ENCODE results near the gene SRSF10. TPM values are rescaled to one million over a fixed set of nuclear protein-coding genes. Genes with fewer than 3 reads are reported as not detected.
A peak's percentile ranks its signal among the peaks of the same experiment; 100 is the strongest.

The SRSF10 gene
- total and polyA plus RNA-seq, 2 experiments from 2014 or later = 196 to 275 TPM

DNA sequence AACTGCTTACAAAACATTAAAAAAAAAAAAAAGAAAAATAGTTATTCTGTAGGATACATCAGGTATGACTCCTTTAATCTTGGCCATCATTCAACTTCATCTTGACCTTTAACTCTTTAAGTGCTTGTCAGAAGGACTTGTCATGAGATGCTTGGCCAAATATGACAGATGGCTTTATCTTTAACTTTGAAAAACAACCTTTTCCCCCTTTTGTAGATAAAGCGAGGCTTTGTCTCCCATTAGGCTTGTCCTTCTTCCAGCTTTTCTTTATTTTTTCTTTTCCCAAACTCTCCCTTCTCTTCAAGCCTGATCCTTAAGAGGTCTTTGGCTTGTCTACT is 2.3 kb downstream of the SRSF10 start (continued):
- TF ChIP-seq ZNF114 (CRISPR knock-in tag; IDR thresholded peaks at IDR 0.05) = no peak

DNA sequence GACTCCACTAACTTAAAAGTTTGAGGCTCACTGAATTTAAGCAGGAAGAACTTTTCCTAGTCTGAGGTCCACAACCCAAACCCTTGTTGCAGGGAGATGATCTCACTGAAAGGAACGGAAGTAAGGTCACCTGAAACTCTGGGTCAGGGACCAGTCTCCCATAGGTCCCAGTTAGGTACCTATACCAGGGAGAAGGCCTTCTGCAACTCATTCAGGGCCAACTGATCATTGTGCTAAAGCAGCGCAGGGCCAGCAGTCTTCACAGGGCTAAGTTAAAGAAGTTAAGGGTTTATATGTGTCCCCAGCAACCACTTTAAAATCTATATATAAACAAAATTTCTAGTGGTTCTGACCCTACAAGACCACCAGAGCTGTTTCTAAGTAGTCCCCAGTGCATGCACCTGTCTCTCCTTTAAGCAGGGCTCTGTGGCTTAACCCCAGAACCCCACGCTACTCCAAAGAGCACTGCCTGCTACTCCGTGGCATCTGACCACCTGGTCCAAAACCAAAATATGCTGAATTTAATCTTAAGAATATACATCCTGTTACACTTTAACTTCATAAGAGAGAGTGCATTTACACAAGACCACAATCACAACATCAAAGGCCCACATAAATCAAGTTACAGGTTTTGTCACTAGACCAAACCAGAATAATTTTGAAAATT is 2.8 kb downstream of the SRSF10 start:
- peak overlapping the region; percentile 97 for H3K4me3 Mint-ChIP-seq
- Histone ChIP-seq H3K4me1 (ENCODE audit: insufficient read depth) (peaks cover 31% of the 10 kb centered on the region), H2AFZ (no peak overlapping the region), H4K20me1 (replicated peaks; ENCODE audit: insufficient read depth) (peaks cover 67% of the 10 kb centered on the region), H3K4me3 (peak overlapping the region; percentile 69), H3K79me2 (replicated peaks; ENCODE audit: insufficient read depth) (peaks cover 78% of the 10 kb centered on the region), H3K36me3 (ENCODE audit: insufficient read depth) (peaks cover 35% of the 10 kb centered on the region), H3K9me2 (ENCODE audit: insufficient read depth) (no peaks in the 10 kb centered on the region), H3K27ac (ENCODE audit: low read depth) (no peak overlapping the region), H3K4me2 (peak overlapping the region; percentile 89), H3K27me3 (ENCODE audit: insufficient read depth) (no peaks in the 10 kb centered on the region), H3F3A (replicated peaks; ENCODE audit: low read depth) (no peaks in the 10 kb centered on the region; the same call in 1 of the 2 replicates)
- peaks cover 70% of the 10 kb centered on the region for H3K36me3 Mint-ChIP-seq (ENCODE audit: low read depth)
- ATAC-seq = no peak
- no peaks in the 10 kb centered on the region; the same call in 2 of the 3 replicates for H3K9me3 Mint-ChIP-seq
- no peak for DNase-seq (ENCODE audit: low spot score)
- H3K4me1 Mint-ChIP-seq = peaks cover 35% of the 10 kb centered on the region
- peaks cover 9% of the 10 kb centered on the region for H3K27me3 Mint-ChIP-seq (ENCODE audit: insufficient read depth, low read depth, poor library complexity)
- TF ChIP-seq, protein P1, sequence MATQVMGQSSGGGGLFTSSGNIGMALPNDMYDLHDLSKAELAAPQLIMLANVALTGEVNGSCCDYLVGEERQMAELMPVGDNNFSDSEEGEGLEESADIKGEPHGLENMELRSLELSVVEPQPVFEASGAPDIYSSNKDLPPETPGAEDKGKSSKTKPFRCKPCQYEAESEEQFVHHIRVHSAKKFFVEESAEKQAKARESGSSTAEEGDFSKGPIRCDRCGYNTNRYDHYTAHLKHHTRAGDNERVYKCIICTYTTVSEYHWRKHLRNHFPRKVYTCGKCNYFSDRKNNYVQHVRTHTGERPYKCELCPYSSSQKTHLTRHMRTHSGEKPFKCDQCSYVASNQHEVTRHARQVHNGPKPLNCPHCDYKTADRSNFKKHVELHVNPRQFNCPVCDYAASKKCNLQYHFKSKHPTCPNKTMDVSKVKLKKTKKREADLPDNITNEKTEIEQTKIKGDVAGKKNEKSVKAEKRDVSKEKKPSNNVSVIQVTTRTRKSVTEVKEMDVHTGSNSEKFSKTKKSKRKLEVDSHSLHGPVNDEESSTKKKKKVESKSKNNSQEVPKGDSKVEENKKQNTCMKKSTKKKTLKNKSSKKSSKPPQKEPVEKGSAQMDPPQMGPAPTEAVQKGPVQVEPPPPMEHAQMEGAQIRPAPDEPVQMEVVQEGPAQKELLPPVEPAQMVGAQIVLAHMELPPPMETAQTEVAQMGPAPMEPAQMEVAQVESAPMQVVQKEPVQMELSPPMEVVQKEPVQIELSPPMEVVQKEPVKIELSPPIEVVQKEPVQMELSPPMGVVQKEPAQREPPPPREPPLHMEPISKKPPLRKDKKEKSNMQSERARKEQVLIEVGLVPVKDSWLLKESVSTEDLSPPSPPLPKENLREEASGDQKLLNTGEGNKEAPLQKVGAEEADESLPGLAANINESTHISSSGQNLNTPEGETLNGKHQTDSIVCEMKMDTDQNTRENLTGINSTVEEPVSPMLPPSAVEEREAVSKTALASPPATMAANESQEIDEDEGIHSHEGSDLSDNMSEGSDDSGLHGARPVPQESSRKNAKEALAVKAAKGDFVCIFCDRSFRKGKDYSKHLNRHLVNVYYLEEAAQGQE (IDR thresholded peaks at IDR 0.05; ENCODE audit: unreplicated experiment) = no peak
- no peak for TF ChIP-seq EZH2 (IDR thresholded peaks at IDR 0.05; ENCODE audit: low read depth, unreplicated experiment)
- no peak for TF ChIP-seq STAT1 (IDR thresholded peaks at IDR 0.05; ENCODE audit: unreplicated experiment)
- TF ChIP-seq NANOG (IDR thresholded peaks at IDR 0.05; ENCODE audit: borderline replicate concordance) = no peak
- TF ChIP-seq POLR2AphosphoS5 (IDR thresholded peaks at IDR 0.05; ENCODE audit: low read depth) = no peak
- no peak for TF ChIP-seq CREB1 (CRISPR knock-in tag; IDR thresholded peaks at IDR 0.05; ENCODE audit: low read depth)
- TF ChIP-seq ZNF331 (CRISPR knock-in tag; IDR thresholded peaks at IDR 0.05; ENCODE audit: low read depth) = no peak
- TF ChIP-seq EZH2phosphoT487 (IDR thresholded peaks at IDR 0.05; ENCODE audit: unreplicated experiment) = no peak
- no peak for TF ChIP-seq ZNF114 (CRISPR knock-in tag; IDR thresholded peaks at IDR 0.05)
- TF ChIP-seq, protein P2, sequence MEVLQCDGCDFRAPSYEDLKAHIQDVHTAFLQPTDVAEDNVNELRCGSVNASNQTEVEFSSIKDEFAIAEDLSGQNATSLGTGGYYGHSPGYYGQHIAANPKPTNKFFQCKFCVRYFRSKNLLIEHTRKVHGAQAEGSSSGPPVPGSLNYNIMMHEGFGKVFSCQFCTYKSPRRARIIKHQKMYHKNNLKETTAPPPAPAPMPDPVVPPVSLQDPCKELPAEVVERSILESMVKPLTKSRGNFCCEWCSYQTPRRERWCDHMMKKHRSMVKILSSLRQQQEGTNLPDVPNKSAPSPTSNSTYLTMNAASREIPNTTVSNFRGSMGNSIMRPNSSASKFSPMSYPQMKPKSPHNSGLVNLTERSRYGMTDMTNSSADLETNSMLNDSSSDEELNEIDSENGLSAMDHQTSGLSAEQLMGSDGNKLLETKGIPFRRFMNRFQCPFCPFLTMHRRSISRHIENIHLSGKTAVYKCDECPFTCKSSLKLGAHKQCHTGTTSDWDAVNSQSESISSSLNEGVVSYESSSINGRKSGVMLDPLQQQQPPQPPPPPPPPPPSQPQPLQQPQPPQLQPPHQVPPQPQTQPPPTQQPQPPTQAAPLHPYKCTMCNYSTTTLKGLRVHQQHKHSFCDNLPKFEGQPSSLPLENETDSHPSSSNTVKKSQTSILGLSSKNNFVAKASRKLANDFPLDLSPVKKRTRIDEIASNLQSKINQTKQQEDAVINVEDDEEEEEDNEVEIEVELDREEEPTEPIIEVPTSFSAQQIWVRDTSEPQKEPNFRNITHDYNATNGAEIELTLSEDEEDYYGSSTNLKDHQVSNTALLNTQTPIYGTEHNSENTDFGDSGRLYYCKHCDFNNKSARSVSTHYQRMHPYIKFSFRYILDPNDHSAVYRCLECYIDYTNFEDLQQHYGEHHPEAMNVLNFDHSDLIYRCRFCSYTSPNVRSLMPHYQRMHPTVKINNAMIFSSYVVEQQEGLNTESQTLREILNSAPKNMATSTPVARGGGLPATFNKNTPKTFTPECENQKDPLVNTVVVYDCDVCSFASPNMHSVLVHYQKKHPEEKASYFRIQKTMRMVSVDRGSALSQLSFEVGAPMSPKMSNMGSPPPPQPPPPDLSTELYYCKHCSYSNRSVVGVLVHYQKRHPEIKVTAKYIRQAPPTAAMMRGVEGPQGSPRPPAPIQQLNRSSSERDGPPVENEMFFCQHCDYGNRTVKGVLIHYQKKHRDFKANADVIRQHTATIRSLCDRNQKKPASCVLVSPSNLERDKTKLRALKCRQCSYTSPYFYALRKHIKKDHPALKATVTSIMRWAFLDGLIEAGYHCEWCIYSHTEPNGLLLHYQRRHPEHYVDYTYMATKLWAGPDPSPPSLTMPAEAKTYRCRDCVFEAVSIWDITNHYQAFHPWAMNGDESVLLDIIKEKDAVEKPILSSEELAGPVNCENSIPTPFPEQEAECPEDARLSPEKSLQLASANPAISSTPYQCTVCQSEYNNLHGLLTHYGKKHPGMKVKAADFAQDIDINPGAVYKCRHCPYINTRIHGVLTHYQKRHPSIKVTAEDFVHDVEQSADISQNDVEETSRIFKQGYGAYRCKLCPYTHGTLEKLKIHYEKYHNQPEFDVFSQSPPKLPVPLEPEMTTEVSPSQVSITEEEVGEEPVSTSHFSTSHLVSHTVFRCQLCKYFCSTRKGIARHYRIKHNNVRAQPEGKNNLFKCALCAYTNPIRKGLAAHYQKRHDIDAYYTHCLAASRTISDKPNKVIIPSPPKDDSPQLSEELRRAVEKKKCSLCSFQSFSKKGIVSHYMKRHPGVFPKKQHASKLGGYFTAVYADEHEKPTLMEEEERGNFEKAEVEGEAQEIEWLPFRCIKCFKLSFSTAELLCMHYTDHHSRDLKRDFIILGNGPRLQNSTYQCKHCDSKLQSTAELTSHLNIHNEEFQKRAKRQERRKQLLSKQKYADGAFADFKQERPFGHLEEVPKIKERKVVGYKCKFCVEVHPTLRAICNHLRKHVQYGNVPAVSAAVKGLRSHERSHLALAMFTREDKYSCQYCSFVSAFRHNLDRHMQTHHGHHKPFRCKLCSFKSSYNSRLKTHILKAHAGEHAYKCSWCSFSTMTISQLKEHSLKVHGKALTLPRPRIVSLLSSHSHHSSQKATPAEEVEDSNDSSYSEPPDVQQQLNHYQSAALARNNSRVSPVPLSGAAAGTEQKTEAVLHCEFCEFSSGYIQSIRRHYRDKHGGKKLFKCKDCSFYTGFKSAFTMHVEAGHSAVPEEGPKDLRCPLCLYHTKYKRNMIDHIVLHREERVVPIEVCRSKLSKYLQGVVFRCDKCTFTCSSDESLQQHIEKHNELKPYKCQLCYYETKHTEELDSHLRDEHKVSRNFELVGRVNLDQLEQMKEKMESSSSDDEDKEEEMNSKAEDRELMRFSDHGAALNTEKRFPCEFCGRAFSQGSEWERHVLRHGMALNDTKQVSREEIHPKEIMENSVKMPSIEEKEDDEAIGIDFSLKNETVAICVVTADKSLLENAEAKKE (CRISPR knock-in tag; IDR thresholded peaks at IDR 0.05) = no peak
- no peak for TF ChIP-seq JUNB (IDR thresholded peaks at IDR 0.05; ENCODE audit: unreplicated experiment)
- TF ChIP-seq, protein P3, sequence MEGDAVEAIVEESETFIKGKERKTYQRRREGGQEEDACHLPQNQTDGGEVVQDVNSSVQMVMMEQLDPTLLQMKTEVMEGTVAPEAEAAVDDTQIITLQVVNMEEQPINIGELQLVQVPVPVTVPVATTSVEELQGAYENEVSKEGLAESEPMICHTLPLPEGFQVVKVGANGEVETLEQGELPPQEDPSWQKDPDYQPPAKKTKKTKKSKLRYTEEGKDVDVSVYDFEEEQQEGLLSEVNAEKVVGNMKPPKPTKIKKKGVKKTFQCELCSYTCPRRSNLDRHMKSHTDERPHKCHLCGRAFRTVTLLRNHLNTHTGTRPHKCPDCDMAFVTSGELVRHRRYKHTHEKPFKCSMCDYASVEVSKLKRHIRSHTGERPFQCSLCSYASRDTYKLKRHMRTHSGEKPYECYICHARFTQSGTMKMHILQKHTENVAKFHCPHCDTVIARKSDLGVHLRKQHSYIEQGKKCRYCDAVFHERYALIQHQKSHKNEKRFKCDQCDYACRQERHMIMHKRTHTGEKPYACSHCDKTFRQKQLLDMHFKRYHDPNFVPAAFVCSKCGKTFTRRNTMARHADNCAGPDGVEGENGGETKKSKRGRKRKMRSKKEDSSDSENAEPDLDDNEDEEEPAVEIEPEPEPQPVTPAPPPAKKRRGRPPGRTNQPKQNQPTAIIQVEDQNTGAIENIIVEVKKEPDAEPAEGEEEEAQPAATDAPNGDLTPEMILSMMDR (conservative IDR thresholded peaks at IDR 0.05; ENCODE audit: low read depth in 2 of 2) = no peak
- H3K27ac Mint-ChIP-seq = no peak overlapping the region; the same call in 1 of the 2 replicates

All from GM23338 (cell line).